GM21717 (cell line): ENCODE data around the gene AMER3.

ENCODE experiments used
- ATAC-seq: cut with Tn5 transposase; IDR thresholded peaks from one replicate; pipeline ENCODE4 v1.9.1; 2021; ENCODE audit warnings: mild to moderate bottlenecking, moderate library complexity; ENCODE audit not compliant: unreplicated experiment

The AMER3 gene

GRCh38 chr2:130778781-130779180 is 23.4 kb downstream of the AMER3 start:
- no peak for ATAC-seq

GRCh38 chr2:130785466-130786055 is 30.2 kb downstream of the AMER3 start:
- no peak for ATAC-seq

GRCh38 chr2:130786076-130786475 is 30.7 kb downstream of the AMER3 start:
- no peak for ATAC-seq

DNA sequence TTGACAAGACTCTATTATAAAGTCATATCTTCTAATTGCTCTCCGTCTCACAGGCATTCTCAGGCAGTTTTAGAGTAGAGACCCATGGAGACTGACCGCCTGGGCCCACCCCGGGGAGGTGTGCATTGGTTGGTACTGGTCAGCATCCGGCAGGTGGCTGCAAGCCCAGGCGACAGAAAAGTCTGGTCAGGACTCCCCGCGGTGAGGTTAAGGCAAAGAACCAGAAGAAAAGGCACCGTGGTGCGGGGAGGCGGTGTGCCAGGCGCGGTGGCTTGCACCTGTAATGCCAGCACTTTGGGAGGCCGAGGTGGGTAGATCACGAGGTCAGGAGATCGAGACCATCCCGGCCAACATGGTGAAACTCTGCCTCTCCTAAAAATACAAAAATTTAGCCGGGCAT is 32.5 kb downstream of the AMER3 start:
- no peak for ATAC-seq

DNA sequence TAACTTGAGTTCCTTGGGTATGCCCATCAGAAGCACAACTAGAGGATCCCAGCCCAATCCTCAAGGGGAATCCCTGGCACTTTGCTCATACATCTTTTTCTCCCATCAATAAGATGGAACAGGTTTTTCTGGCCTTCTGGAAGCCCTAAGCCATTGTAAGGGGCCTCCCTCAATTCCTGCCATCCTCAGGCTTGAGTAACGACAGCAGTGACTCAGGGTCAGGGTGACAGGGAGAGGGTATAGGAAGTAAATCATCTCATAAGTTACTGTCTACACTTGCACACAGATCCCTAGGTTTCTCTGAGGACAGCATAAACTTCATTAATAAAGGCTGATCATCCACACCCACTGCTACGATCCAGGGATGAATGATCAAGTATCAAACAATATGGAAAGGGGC is 35.0 kb downstream of the AMER3 start:
- no peak for ATAC-seq

DNA sequence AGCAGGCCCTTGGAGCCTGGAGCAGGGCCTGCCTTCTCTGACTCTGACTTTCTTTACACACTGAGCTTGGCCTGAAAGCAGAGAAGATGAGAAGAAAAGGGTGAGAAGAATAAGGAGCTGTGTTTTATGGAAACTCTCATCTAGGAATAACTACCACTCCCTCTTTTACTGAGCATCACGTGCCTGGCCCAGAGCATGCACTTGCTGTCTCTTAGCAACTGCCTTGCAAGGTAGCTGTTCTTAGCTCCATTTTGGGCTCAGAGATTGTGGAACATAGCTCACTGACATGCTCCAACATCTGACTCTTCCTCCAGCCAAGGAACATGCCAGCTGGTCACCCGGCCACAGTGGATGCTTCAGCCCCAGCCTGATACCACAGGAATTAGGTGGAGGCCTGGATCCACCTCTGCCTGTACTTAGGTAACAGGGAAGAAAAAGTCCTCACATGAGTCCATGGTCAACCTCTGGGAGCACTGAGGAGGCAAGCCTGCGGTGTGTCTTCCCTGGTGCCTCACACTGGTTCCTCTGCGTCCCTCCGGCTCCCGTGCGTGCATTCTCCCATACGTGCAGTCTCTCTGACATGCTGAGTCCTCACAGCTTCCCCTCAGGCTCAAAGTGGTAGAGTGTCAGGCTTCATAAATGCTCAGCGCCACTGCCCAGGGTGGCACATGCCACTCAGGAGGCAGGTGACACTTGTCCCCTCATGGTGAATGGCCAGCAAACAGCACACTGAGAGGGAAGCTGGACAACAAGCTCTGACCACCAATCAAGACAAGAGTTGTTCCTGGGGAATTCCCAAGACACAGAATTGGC is 35.7 kb downstream of the AMER3 start:
- no peak for ATAC-seq

DNA sequence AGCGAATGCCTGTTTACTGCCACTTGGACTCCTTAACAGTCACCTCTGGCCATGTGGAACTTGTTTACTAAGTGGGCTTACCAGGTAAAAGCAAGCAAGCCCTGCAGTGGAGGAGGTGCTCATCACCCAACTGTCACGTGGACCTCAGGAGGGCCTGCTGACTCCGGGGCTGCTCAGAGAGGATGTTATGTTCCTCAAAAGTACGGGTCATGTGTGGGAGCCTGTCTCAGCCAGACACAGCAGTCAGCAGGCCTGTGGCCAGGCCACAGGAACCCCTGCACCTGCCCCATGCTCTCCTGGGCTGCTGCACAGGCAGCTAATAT is 36.2 kb downstream of the AMER3 start:
- no peak for ATAC-seq

- no peak for ATAC-seq
These were observed 40.1 kb downstream of the AMER3 start for GRCh38 chr2:130795431-130795830.

- ATAC-seq: no peak
These were observed 41.0 kb downstream of the AMER3 start for GRCh38 chr2:130796290-130796689.

DNA sequence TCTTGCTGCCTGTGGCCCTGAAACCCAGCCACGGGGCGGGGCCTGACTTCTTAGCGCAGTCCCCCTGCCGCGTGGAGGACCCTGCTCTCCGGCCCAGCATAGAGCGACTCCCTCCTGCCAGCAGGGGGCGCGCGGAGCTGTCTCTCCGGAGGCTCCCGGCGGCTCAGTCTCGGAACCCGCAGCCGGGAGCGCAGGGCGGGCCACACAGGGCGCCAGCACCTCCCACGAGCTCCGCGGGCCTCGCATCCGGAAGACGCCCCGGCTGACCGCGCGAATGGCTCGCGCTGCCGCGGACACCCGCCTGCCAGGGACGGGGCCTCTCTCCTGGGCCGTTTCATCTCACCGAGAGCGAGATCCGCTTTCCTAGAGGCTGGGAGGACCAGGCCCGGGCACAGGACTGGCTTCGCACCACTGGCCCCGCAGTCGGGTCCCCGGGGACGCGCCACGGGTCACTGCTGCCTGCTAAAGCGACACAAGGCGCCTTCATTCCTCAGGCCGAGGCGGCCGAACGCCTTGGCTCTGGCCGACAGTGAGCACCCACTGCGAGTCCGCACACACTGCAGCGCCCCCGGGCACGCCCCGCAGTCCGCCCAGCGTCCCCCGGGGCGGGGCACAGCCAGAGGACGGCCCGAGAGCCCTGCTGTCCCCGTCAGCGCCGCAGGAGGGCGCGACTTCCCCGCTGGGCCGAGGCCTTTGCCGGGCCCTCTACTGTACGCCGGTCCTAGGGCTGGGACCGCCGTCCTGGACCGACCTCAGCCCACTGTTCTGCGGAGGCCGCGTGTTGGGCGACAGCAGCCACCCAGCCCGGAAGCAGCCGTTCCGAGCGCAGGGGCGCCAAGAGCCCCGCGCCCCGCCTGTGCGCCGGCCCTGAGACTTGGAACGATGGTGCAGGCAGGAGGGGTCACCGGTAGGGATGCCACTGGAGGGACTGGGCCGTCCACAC is 42.4 kb downstream of the AMER3 start:
- ATAC-seq: peak; percentile 95

DNA sequence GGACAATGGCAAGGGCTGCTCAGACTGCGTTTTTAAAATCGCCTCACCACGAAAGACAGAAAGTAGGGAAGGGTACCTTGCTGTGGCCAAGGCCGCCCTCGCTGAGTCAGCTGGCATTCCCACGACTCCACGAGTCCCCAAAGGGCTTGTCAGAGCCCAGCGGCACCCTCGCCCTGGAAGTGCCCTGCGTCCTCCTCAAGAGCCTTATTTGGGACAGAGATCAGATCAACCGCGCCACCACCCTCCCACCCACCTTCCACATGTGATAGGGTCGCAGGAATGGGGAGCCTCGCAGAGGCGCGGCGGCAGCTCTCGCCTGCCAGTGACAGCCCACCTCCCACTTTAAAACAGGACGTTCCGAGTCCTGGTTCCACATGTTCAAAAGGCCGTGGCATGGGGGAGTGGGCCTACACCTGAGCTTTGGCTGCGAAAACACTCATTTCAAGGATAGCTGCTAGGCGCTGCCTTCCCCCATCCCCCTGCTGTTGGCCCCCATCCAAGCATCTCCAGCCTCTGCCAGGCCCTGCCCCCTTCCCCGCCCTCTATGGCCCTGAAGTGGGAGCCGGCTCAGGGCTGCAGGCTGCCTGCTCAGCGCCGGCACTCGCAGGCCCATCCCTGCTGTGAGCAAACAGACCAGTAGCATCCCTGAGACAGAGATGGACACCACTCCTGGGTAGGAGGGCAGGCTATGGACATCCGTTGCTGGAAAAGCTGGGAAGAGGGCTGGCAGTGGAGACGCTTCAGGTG is 43.3 kb downstream of the AMER3 start:
- ATAC-seq: no peak

DNA sequence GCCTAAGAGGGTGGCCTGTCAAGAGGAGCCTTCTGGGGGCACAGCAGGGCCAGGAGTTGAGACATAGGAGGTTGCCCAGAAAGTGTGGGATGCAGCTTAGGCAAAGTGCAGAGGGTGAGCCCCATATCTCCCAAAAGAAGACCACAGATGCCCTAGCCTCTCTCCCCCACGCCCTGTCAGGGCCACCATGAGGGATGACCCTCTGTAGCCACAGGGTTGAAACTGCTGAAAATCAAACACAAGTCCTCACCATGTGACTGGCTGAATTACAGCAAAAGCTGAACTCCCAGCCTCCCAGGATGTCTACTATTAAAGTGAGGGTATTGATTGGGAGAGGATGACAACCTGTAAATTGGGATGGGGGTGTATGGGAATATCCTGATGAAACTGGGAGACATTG is 44.0 kb downstream of the AMER3 start:
- ATAC-seq: no peak

DNA sequence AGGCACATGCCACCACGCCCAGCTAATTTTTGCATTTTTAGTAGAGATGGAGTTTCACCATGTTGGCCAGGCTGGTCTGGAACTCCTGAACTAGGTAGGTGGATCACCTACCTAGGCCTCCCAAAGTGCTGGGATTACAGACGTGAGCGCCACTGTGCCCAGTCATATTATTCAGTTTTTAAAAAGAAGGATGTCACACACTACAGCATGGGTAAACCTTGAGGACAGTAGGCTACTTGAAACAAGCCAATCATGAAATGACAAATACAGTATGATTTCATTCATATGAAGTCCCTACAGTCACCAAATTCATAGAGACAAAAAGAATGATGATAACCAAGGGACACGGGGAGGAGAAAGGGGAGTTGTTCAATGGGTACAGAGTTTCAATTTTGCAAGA is 50.3 kb downstream of the AMER3 start:
- no peak for ATAC-seq

DNA sequence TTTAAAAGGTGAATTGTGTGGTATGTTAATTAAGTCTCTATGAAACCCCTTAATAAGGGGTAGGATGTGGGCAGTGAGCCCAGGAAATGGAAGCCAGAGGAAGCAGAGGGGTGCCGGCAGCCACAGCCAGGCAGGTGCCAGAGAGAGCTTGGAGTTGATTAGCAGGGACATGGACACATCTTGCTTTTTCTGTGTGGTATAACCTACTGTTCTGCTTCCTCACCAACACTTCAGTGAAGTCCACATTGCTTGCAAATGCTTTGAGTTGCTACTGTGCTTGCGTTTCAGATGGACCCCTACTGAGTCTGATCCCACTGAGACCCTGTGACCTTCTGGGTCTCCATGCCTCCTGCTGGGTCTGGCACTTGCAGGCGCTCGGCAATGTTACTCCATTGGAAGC is 51.0 kb downstream of the AMER3 start:
- no peak for ATAC-seq

GRCh38 chr2:130807659-130808385 is 52.5 kb downstream of the AMER3 start:
- no peak for ATAC-seq

- ATAC-seq: no peak
These were observed 53.3 kb downstream of the AMER3 start for GRCh38 chr2:130808482-130809268.

- no peak for ATAC-seq
These were observed 55.1 kb downstream of the AMER3 start for GRCh38 chr2:130810490-130810889.

- ATAC-seq: no peak
These were observed 58.4 kb downstream of the AMER3 start for GRCh38 chr2:130813722-130814121.

- no peak for ATAC-seq
These were observed 59.8 kb downstream of the AMER3 start for GRCh38 chr2:130814931-130815680.
